ENCODE data around the gene SNX13. TPM values are rescaled to one million over a fixed set of nuclear protein-coding genes. Genes with fewer than 3 reads are reported as not detected.

Gene SNX13
- polyA plus RNA-seq, 1 experiment: 7.7 TPM

DNA sequence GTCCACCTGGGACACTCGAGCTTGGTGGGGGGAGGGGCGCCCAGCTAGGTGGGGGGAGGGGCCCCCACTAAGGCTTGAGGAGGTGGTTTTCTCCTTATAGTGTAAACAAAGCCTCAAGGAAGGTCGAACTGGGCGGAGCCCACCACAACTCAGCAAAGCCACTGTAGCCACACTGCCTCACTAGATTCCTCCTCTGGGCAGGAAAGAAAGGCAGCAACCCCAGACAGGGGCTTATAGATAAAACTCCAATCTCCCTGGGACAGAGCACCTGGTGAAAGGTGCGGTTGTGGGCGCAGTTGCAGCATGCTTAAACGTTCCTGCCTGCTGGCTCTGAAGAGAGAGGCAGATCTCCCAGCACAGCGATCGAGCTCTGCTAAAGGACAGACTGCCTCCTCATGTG, 133.1 kb downstream of the SNX13 start:
- Histone ChIP-seq H3K4me3 (ENCODE audit: low read depth, low read length) (no peak overlapping the region), H3K36me3 (ENCODE audit: control insufficient read depth, insufficient read depth, low read length) (peaks cover 3% of the 10 kb centered on the region; the same call in 1 of the 2 replicates), H3K27me3 (ENCODE audit: control insufficient read depth, insufficient read depth, low read length) (no peaks in the 10 kb centered on the region)
- TF ChIP-seq, protein P1, sequence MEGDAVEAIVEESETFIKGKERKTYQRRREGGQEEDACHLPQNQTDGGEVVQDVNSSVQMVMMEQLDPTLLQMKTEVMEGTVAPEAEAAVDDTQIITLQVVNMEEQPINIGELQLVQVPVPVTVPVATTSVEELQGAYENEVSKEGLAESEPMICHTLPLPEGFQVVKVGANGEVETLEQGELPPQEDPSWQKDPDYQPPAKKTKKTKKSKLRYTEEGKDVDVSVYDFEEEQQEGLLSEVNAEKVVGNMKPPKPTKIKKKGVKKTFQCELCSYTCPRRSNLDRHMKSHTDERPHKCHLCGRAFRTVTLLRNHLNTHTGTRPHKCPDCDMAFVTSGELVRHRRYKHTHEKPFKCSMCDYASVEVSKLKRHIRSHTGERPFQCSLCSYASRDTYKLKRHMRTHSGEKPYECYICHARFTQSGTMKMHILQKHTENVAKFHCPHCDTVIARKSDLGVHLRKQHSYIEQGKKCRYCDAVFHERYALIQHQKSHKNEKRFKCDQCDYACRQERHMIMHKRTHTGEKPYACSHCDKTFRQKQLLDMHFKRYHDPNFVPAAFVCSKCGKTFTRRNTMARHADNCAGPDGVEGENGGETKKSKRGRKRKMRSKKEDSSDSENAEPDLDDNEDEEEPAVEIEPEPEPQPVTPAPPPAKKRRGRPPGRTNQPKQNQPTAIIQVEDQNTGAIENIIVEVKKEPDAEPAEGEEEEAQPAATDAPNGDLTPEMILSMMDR (IDR thresholded peaks at IDR 0.05; ENCODE audit: insufficient read depth, low read depth, low read length): no peak
- ChIA-PET POLR2A (no interaction called here), CTCF (interaction anchor here (0.6 to 1.5 kb wide), 2 partner anchors 37 to 980 kb away, joined by 3 to 5 read pairs; no protein-coding TSS in a partner anchor)
- DNase-seq (ENCODE audit: low read depth): no peak

DNA sequence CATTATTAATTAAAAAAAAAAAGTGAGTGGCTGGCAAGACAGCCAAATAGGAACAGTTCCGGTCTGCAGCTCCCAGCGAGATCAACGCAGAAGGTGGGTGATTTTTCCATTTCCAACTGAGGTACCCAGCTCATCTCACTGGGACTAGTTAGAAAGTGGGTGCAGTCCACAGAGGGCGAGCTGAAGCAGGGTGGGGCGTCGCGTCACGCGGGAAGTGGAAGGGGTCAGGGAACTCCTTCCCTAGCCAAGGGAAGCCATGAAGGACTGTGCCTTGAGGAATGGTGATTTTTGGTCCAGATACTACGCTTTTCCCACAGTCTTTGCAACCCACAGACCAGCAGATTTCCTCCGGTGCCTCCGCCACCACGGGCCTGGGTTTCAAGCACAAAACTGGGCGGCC, 133.7 kb downstream of the SNX13 start:
- Histone ChIP-seq H3K4me3 (ENCODE audit: low read depth, low read length) (no peak overlapping the region), H3K36me3 (ENCODE audit: control insufficient read depth, insufficient read depth, low read length) (peaks cover 3% of the 10 kb centered on the region; the same call in 1 of the 2 replicates), H3K27me3 (ENCODE audit: control insufficient read depth, insufficient read depth, low read length) (no peaks in the 10 kb centered on the region)
- no peak for DNase-seq (ENCODE audit: low read depth)
- POLR2A ChIA-PET: no interaction called here
- CTCF ChIA-PET: interaction anchor here (0.6 to 1.8 kb wide), 3 partner anchors 8 to 980 kb away, joined by 3 to 5 read pairs (median 4); no protein-coding TSS in a partner anchor
- TF ChIP-seq, protein P1 (IDR thresholded peaks at IDR 0.05; ENCODE audit: insufficient read depth, low read depth, low read length): no peak

DNA sequence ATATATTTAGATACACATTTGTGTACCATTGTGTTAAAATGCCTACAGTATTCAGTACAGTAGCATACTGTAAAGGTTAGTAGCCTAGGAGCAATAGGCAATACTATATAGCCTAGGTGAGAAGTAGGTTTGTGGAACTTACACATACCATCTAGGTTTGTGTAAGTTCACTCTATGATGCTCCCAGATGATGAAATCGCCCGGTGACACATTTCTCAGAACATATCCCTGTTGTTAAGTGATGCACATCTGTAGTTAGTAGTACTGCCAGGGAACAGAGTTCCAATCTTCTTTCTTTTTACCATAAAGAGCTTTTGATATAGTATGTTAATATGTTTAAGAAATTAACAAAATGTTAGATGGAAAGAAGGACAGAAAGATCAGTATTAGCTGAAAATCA, 138.2 kb downstream of the SNX13 start:
- H3K4me3 ChIP-seq (ENCODE audit: low read depth, low read length): no peak overlapping the region
- DNase-seq (ENCODE audit: low read depth): no peak
- CTCF ChIA-PET: no interaction called here
- H3K27me3 ChIP-seq (ENCODE audit: control insufficient read depth, insufficient read depth, low read length): no peaks in the 10 kb centered on the region
- TF ChIP-seq, protein P1 (IDR thresholded peaks at IDR 0.05; ENCODE audit: insufficient read depth, low read depth, low read length): no peak
- H3K36me3 ChIP-seq (ENCODE audit: control insufficient read depth, insufficient read depth, low read length): 0 out of 2 replicates have a peak, but pooled peaks cover 1% of the 10 kb centered on the region
- POLR2A ChIA-PET: no interaction called here

DNA sequence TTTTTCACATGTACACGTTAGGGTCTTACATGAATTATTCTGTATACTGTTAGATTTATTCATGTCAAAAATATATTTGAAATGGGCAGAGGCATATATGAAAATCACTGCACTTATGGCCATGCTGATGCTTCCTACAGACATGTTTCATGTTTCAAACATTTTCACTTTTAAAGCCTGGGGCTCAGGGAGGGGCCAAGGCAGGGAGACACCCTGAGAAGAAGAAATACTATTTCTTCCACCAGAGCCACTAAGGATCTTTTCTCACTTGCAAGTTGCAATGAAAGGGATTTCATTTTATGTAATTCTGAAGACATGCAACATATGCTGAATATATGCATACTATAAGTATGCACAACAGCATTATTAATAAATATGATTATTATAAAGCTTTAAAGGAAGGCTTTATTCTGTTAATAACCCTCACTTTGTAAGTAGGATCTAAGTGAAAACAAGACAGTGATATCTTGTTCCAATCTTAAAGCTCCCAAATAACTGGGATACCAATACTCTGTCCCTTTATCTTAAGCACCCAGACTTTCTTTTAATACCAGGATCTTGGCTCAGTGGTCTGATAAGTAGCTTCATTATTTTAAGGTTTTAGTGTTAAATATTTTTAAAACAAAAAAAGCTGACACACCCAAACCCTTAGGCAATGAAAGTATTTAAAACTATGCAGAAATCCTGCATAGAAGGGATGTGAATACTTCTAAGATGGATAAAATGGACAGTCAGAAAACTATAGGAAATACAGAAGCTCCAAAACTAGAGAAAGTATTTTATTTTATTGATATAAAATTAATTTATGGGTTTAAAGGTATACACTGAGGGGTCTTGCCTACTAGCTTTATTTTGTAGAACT, 148.0 kb downstream of the SNX13 start:
- no peak for DNase-seq (ENCODE audit: low read depth)
- TF ChIP-seq, protein P1 (IDR thresholded peaks at IDR 0.05; ENCODE audit: insufficient read depth, low read depth, low read length): no peak
- ChIA-PET POLR2A (no interaction called here), CTCF (interaction anchor here (0.9 kb wide), 1 partner anchor 14 kb away, joined by 3 read pairs; no protein-coding TSS in a partner anchor)
- Histone ChIP-seq H3K27me3 (ENCODE audit: control insufficient read depth, insufficient read depth, low read length) (no peaks in the 10 kb centered on the region), H3K4me3 (ENCODE audit: low read depth, low read length) (no peak overlapping the region), H3K36me3 (ENCODE audit: control insufficient read depth, insufficient read depth, low read length) (no peaks in the 10 kb centered on the region; the same call in 1 of the 2 replicates)

DNA sequence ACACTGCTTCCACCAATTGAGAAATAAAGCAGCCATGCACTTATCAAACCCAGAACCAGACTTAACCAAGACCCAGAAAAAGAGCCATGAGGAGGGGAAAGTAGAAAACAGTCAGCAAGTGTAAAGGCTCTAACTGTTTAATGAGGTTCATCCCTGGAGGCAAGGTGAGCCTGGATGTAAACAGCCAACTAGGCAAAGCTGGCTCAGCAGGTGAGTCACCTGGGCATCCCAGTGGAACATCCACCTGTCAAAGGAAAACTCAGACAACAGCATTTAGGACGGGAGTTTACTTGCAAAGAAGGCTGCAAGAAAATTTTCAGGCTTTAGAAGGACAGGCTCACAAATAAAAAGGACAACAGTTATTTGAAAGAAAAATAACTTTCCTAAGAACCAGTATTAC, 153.0 kb downstream of the SNX13 start:
- ChIA-PET CTCF (no interaction called here), POLR2A (no interaction called here)
- TF ChIP-seq, protein P1 (IDR thresholded peaks at IDR 0.05; ENCODE audit: insufficient read depth, low read depth, low read length): no peak
- H3K4me3 ChIP-seq (ENCODE audit: low read depth, low read length): no peak overlapping the region
- no peaks in the 10 kb centered on the region for H3K27me3 ChIP-seq (ENCODE audit: control insufficient read depth, insufficient read depth, low read length)
- no peaks in the 10 kb centered on the region for H3K36me3 ChIP-seq (ENCODE audit: control insufficient read depth, insufficient read depth, low read length)
- DNase-seq (ENCODE audit: low read depth): no peak
